Measurements from ENCODE around the gene ADAMTS15.

The ADAMTS15 gene

DNA sequence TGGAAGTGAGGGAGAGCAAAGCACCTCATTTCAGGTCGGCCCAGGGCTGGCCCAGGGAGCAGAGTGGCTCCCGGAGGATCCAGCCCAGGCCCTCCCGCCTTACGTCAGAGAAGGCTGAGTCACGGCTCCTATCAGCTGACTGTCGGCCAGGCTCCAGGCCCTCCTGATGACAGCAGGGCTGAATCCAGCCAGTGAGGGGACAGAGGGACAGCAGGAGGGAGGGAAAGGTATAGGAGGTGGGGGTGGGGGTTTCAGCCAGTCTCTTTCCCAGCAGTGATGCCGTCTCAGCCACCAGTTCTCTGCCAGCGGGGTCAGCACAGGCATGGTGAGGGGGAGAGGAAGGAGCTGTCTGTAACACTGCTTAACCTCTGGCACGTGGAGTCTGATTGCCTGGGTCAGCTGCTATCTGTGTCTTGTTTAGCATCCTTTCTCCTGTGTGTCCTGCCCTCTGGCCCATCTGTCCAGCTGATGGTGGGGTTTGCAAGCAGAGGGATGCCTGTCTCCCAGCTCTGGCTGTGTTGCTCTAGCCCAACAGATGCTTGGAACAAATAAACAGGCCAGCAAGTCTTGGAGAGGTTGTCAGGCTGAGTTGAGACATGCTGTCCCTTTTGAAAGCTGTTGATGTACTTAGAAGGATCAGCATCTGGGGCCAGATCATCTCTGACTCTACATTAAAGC, 74.0 kb downstream of the ADAMTS15 start:
- Histone ChIP-seq H3K36me3 (ENCODE audit: control insufficient read depth in 2 of 2, insufficient read depth in 1 of 2, low read length in 2 of 2) (no peaks in the 10 kb centered on the region), H3K27ac (ENCODE audit: extremely low read depth, low read depth, low read length) (no peak overlapping the region), H3K9me3 (ENCODE audit: control insufficient read depth, insufficient read depth, low read depth, low read length) (no peaks in the 10 kb centered on the region), H3K4me1 (ENCODE audit: control insufficient read depth, insufficient read depth, low read length) (no peaks in the 10 kb centered on the region), H3K4me3 (ENCODE audit: low read depth, low read length) (no peak overlapping the region)
- TF ChIP-seq, protein P1, sequence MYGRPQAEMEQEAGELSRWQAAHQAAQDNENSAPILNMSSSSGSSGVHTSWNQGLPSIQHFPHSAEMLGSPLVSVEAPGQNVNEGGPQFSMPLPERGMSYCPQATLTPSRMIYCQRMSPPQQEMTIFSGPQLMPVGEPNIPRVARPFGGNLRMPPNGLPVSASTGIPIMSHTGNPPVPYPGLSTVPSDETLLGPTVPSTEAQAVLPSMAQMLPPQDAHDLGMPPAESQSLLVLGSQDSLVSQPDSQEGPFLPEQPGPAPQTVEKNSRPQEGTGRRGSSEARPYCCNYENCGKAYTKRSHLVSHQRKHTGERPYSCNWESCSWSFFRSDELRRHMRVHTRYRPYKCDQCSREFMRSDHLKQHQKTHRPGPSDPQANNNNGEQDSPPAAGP (tag by site-specific recombination; IDR thresholded peaks at IDR 0.05), result peak; percentile 57; the same call in 1 of the 2 replicates
- TF ChIP-seq ZNF473 (tag by site-specific recombination; IDR thresholded peaks at IDR 0.05) (no peak), ZNF292 (tag by site-specific recombination; IDR thresholded peaks at IDR 0.05; ENCODE audit: borderline replicate concordance, low read depth) (no peak), REPIN1 (tag by site-specific recombination; IDR thresholded peaks at IDR 0.05; ENCODE audit: low read depth) (no peak), ZNF629 (tag by site-specific recombination; IDR thresholded peaks at IDR 0.05) (peak; percentile 75), ZNF600 (tag by site-specific recombination; IDR thresholded peaks at IDR 0.05) (peak; percentile 81), SP2 (tag by site-specific recombination; IDR thresholded peaks at IDR 0.05) (peak; percentile 44), WT1 (tag by site-specific recombination; IDR thresholded peaks at IDR 0.05) (peak; percentile 32; the same call in 1 of the 2 replicates), YY1 (tag by site-specific recombination; IDR thresholded peaks at IDR 0.05) (no peak), ZBTB17 (tag by site-specific recombination; IDR thresholded peaks at IDR 0.05) (0 out of 2 replicates have a peak, but pooled peaks have one; percentile 33), ZNF366 (tag by site-specific recombination; conservative IDR thresholded peaks at IDR 0.05) (peak; percentile 39; the same call in 1 of the 2 replicates), ZBTB21 (tag by site-specific recombination; IDR thresholded peaks at IDR 0.05) (0 out of 2 replicates have a peak, but pooled peaks have one; percentile 23), ZNF146 (tag by site-specific recombination; IDR thresholded peaks at IDR 0.05) (no peak)
- TF ChIP-seq, protein P2, sequence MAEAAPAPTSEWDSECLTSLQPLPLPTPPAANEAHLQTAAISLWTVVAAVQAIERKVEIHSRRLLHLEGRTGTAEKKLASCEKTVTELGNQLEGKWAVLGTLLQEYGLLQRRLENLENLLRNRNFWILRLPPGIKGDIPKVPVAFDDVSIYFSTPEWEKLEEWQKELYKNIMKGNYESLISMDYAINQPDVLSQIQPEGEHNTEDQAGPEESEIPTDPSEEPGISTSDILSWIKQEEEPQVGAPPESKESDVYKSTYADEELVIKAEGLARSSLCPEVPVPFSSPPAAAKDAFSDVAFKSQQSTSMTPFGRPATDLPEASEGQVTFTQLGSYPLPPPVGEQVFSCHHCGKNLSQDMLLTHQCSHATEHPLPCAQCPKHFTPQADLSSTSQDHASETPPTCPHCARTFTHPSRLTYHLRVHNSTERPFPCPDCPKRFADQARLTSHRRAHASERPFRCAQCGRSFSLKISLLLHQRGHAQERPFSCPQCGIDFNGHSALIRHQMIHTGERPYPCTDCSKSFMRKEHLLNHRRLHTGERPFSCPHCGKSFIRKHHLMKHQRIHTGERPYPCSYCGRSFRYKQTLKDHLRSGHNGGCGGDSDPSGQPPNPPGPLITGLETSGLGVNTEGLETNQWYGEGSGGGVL (tag by site-specific recombination; IDR thresholded peaks at IDR 0.05), result peak; percentile 82
- ChIA-PET CTCF (interaction anchor here (0.6 to 1.2 kb wide), 2 partner anchors 340 to 543 kb away, joined by 3 to 6 read pairs; no protein-coding TSS in a partner anchor), POLR2A (no interaction called here)

DNA sequence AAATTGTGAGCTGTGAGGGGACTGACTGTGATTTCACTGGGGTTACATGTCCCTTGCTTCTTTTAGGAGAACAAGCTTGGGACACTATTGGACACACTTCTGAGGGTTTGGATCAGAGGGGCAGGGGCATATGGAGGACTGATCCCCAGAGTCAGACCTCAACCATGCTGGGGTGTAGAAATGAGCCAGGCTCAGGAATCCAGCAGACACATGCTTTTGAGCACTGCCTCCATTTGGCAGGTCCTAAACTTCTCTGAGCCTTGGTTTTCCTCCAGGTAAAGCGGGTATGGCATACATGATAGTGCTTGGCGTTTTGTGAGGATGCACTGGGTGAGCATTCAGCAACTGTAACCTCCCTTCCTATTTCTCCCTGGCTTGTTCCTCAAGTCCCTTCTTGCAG, 74.7 kb downstream of the ADAMTS15 start:
- POLR2A ChIA-PET, result no interaction called here
- Histone ChIP-seq H3K4me3 (ENCODE audit: low read depth, low read length) (no peak overlapping the region), H3K9me3 (ENCODE audit: control insufficient read depth, insufficient read depth, low read depth, low read length) (no peaks in the 10 kb centered on the region), H3K27ac (ENCODE audit: extremely low read depth, low read depth, low read length) (no peak overlapping the region), H3K36me3 (ENCODE audit: control insufficient read depth in 2 of 2, insufficient read depth in 1 of 2, low read length in 2 of 2) (no peaks in the 10 kb centered on the region), H3K4me1 (ENCODE audit: control insufficient read depth, insufficient read depth, low read length) (no peaks in the 10 kb centered on the region)
- TF ChIP-seq, protein P3, sequence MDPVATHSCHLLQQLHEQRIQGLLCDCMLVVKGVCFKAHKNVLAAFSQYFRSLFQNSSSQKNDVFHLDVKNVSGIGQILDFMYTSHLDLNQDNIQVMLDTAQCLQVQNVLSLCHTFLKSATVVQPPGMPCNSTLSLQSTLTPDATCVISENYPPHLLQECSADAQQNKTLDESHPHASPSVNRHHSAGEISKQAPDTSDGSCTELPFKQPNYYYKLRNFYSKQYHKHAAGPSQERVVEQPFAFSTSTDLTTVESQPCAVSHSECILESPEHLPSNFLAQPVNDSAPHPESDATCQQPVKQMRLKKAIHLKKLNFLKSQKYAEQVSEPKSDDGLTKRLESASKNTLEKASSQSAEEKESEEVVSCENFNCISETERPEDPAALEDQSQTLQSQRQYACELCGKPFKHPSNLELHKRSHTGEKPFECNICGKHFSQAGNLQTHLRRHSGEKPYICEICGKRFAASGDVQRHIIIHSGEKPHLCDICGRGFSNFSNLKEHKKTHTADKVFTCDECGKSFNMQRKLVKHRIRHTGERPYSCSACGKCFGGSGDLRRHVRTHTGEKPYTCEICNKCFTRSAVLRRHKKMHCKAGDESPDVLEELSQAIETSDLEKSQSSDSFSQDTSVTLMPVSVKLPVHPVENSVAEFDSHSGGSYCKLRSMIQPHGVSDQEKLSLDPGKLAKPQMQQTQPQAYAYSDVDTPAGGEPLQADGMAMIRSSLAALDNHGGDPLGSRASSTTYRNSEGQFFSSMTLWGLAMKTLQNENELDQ (tag by site-specific recombination; IDR thresholded peaks at IDR 0.05; ENCODE audit: low read depth), result no peak
- TF ChIP-seq ZNF747 (tag by site-specific recombination; IDR thresholded peaks at IDR 0.05) (no peak), ZNF10 (tag by site-specific recombination; IDR thresholded peaks at IDR 0.05) (no peak), ZNF76 (tag by site-specific recombination; IDR thresholded peaks at IDR 0.05; ENCODE audit: borderline replicate concordance, low read depth) (no peak), ZNF48 (tag by site-specific recombination; IDR thresholded peaks at IDR 0.05) (no peak), ZNF664 (tag by site-specific recombination; IDR thresholded peaks at IDR 0.05) (no peak), TCF7L2 (IDR thresholded peaks at IDR 0.05; ENCODE audit: borderline replicate concordance, low read depth, low read length) (no peak), GFI1B (tag by site-specific recombination; IDR thresholded peaks at IDR 0.05) (no peak), KLF1 (tag by site-specific recombination; IDR thresholded peaks at IDR 0.05) (no peak), ZNF121 (tag by site-specific recombination; IDR thresholded peaks at IDR 0.05) (no peak), ZNF624 (tag by site-specific recombination; IDR thresholded peaks at IDR 0.05) (no peak), KLF10 (tag by site-specific recombination; IDR thresholded peaks at IDR 0.05) (no peak), ZNF266 (tag by site-specific recombination; IDR thresholded peaks at IDR 0.05; ENCODE audit: low read depth) (no peak), ZSCAN23 (tag by site-specific recombination; IDR thresholded peaks at IDR 0.05) (no peak)
- TF ChIP-seq, protein P4, sequence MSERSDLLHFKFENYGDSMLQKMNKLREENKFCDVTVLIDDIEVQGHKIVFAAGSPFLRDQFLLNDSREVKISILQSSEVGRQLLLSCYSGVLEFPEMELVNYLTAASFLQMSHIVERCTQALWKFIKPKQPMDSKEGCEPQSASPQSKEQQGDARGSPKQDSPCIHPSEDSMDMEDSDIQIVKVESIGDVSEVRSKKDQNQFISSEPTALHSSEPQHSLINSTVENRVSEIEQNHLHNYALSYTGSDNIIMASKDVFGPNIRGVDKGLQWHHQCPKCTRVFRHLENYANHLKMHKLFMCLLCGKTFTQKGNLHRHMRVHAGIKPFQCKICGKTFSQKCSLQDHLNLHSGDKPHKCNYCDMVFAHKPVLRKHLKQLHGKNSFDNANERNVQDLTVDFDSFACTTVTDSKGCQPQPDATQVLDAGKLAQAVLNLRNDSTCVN (tag by site-specific recombination; optimal IDR thresholded peaks at IDR 0.05), result no peak
- CTCF ChIA-PET, result interaction anchor here (1.2 kb wide), 1 partner anchor 339 kb away, joined by 6 read pairs; no protein-coding TSS in a partner anchor

All from HEK293 (cell line).